ENCODE data around the gene STAT5B. TPM values are rescaled to one million over a fixed set of nuclear protein-coding genes. Genes with fewer than 3 reads are reported as not detected.
A peak's percentile ranks its signal among the peaks of the same experiment; 100 is the strongest.
"Not testable (repeated sequence)": the region's sequence is repeated elsewhere in the genome, so short reads cannot be mapped to it uniquely, and the experiment has no call there.

Gene STAT5B
- total RNA-seq, 1 donor from 2014 or later: 48.5 TPM

DNA sequence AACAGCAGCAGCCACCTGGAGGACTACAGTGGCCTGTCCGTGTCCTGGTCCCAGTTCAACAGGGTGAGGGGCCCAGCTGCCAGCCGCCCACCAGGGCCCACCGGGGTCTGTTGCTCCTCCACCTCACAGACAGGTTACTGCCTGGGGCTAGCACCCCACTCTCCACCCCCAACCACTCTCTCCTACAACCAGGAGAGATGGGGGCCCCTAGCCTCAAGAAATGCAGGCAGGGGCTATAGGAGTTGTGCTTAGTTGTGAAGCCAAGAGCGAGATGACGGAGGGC is 30.1 kb upstream of the STAT5B start:
- no peak for DNase-seq (ENCODE audit: low read depth, low spot score)

DNA sequence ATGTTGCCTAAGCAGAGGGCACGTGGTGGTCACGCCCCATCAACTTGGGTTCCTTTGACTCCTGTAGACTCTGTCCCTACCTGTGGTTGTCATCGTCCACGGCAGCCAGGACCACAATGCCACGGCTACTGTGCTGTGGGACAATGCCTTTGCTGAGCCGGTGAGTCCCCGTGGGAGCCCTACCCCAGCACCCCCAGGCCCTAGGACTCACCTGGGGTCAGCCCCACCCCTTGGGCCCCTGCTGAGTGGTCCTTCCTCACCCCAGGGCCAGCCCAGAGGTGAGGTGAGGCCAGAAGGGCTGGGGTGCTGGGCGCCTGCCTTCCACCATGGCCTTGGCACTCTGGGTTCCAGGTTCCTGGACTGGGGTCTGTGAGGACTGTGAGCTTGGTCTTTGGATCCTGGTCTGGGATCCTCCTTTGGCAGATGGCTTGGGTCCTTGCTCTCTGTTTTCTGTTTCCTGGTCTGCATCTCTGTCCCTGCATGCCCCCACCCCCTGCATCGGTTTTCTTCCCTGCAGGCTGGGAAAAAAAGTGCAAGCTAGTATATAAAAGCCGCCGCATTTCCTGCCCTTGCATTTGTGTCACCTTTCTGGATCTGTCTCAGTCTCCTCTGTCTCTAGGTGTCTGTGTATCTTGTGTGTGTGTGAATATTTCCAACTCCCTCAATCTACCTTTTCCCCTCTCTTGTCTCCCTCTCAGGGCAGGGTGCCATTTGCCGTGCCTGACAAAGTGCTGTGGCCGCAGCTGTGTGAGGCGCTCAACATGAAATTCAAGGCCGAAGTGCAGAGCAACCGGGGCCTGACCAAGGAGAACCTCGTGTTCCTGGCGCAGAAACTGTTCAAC is 29.6 kb upstream of the STAT5B start:
- no peak for DNase-seq (ENCODE audit: low read depth, low spot score)

DNA sequence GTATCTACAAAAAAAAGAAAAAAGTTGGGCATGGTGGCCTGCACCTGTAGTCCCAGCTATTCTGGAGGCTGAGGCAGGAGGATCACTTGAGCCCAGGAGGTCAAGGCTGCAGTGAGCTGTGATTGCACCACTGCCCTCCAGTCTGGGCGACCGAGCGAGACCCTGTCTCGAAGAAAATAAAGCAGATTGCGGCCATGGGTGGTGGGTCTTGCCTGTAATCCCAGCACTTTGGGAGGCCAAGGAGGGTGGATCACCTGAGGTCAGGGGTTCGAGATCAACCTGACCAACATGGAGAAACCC is 28.8 kb upstream of the STAT5B start:
- not testable (repeated sequence) for DNase-seq (ENCODE audit: low read depth, low spot score)

DNA sequence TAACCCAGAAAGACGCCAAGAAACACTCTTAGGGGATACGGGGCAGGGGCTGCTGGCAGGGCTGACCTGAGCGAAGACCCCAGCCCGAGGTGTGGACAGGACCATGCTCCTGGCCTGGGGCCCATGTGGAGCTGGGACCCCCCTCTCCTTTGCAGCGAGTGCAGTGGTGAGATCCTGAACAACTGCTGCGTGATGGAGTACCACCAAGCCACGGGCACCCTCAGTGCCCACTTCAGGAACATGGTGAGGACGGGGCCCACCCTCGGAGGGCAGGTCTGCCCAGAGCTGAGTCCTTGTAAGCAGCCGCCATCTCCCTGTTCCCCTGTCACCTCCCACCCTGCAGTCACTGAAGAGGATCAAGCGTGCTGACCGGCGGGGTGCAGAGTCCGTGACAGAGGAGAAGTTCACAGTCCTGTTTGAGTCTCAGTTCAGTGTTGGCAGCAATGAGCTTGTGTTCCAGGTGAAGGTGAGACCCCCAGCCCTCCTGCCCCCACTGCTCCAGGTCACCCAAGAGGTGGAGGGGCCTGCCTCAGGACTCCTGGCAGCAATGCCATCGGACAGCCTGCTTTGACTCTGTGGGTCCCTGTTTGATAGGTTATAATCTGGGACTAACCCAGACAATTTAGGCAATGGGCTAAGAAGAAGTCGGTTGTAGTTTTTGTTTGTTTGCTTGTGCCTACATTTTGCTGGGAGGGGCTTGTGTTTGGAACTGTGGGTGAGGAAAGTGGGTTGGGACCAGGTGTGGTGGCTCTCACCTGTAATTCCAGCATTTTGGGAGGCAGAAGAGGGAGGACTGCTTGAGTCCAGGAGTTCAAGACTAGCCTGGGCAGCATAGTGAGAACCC is 28.2 kb upstream of the STAT5B start:
- no peak for DNase-seq (ENCODE audit: low read depth, low spot score)

DNA sequence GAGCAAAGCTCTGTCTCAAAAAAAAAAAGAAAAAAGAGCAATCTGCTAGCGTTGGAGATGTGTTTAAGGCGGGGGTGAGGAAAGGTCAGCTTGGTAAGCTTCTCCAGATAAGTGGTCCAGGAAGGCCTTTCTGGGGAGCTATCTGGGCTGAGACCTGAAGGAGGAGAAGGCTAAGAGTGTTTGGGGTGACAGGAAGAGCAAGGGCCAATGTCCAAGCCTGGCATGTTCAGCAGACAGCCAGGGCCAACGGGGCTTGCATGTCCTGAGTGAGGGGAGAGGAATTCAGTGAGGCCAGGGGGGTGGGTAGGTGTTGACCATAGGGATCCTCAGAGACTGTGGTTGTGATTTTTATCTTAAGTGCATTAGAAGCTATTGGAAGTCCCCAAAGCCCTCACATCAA is 27.5 kb upstream of the STAT5B start:
- DNase-seq (ENCODE audit: low read depth, low spot score): no peak

DNA sequence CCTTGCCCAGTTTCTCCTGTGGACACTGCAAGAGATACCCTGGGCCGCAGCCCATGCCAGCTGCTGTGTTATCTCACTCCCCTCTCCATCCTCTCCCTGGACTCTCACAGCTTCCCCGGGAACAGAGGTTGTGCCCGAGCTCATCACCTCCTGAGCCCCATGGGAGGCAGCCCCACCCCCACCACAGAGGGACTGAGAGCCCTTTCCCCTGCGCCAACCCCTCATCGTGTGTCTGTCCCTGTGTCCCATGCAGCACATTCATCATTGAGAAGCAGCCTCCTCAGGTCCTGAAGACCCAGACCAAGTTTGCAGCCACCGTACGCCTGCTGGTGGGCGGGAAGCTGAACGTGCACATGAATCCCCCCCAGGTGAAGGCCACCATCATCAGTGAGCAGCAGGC is 24.8 kb upstream of the STAT5B start:
- DNase-seq (ENCODE audit: low read depth, low spot score): no peak

DNA sequence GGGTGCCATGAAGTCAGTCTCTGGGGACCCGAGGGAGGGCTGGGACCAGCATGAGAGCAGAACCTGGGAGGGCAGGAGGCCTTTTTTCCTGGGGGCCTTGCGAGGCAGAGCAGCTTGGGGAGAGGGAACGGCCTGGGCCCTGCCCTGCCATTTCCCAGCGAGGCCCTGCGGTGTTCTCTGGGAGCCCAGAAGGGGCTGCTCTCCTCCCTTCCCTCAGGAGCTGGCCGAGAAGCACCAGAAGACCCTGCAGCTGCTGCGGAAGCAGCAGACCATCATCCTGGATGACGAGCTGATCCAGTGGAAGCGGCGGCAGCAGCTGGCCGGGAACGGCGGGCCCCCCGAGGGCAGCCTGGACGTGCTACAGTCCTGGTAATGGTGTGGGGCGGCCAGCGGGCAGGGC is 23.7 kb upstream of the STAT5B start:
- DNase-seq (ENCODE audit: low read depth, low spot score): not testable (repeated sequence)

DNA sequence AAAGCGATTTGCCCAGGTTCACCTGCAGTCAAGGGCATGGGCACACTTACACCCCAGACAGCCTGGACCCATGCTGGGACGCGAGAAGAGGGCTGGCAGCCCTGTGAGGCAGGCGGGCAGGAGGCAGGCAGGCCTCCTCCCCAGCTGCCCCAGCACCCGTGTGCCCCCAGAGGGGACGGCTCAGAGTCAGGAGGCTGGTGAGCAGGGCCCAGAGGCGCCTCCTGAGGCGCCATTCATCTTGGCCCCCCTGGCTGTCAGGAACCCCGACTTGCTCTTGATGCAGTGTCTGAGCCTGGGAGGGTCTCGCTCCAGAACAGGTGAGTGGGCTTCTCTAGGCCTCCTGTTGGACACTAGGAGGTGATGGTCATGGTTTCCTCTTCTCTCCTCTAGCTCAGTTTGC is 23.2 kb upstream of the STAT5B start:
- not testable (repeated sequence) for DNase-seq (ENCODE audit: low read depth, low spot score)

DNA sequence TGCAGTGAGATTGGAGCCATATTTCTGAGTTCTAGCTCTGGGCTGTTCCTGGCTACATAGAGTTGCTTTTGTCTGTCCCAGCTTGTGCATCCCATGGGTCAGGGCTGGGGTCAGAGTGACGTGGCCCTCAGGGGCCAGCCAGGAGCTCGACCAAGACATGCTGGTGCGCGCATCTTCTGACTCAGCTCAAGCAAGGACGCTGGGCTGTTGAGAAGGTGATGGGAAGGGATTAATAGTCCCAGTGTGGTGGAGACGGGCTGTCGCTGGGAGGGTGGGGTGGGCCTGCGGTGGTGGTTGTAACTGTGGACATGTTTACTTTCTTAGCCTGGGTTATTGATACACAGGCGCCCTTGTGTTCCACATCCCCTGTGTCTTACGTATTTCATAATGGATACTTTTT is 21.6 kb upstream of the STAT5B start:
- DNase-seq (ENCODE audit: low read depth, low spot score): not testable (repeated sequence)

DNA sequence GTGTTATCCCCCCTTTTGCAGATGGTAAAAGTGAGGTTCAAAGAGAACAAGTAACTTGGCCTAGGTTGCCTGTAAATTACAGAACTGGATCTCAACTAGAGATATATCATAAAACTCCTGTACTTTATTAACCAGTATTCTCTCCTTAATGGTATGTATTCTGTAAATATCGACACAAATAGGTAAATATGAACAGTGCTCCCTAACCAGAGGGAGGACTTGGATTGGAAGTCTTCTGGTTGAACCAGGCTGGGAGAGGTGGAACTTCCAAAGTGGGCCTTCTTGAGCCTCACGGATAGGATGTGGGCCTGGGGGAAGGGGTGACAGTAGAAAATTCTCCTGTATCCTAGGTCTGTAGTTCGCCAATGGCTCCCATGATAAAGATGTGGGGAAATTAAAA is 19.8 kb upstream of the STAT5B start:
- DNase-seq (ENCODE audit: low read depth, low spot score): no peak

DNA sequence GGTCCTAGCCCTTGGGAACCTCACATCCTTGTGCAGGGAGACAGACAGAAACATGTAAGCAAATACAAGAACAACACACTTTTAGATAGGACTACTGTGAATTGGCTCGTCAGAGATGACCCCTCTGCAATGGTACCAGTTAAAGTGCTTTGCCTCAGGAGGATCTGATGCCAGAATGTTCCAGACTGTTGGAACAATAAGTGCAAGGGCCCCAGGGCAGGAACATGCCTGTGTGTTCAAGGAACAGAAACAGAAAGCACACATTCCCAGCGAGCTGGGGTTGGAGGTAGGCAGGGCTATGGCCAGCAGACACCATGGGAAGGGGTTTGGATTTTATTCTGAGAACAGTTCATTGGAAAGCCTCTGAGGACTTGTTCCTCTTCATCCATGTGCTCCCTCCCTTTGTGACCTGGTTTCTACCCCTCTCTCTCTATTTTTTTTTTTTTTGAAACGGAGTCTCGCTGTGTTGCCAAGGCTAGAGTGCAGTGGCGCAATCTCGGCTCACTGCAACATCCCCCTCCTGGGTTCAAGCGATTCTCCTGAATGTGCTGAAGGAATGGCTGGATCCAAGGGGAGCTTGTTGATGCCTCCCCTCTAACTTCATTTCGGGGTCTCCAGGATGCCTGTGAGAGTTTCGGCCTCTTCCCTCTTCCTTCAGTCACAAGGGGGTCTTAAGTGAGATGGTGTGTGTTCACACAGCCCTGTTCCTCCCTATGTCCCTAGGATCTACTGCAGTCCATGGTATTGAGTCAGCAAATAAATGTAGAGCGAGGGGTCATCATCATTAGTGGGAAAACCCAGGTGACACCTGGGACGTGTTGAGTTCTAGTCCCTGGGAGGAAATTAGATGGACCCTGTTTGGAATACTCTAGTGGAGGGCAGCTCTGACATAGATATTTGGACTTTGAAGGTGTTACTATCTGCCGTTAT is 18.5 kb upstream of the STAT5B start:
- DNase-seq (ENCODE audit: low read depth, low spot score): no peak

DNA sequence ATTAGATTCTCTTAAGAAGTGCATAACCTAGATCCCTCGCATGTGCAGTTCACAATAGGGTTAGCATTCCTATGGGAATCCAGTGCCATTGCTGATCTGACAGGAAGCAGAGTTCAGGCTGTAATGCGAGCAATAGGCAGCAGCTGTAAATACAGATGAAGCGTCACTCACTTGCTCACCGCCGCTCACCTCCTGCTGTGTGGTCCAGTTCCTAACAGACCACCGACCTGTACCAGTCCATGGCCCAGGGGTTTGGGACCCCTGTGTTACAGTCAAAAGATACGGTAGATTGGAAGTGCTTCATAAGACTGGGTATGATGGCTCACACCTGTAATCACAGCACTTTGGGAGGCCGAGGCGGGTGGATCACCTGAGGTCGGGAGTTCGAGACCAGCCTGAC is 14.9 kb upstream of the STAT5B start:
- no peak for DNase-seq (ENCODE audit: low read depth, low spot score)

DNA sequence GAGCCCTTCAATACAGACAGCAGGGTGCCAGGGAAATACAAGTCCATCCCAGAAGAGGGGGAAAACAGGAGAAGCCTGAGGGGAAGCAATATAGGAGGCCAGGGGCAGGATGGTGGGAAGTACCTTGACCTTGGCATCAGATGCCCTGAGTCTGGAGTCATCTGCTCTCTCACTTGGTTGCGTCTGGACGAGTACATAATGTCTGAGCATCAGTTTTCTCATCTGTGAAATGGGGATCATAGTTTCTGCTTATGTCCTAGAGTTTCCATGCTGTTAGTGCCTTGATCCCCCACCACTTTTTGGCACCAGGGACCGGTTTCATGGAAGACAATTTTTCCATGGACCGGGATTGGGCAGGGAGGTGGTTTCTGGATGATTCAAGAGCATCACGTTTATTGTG is 14.4 kb upstream of the STAT5B start:
- DNase-seq (ENCODE audit: low read depth, low spot score): no peak

DNA sequence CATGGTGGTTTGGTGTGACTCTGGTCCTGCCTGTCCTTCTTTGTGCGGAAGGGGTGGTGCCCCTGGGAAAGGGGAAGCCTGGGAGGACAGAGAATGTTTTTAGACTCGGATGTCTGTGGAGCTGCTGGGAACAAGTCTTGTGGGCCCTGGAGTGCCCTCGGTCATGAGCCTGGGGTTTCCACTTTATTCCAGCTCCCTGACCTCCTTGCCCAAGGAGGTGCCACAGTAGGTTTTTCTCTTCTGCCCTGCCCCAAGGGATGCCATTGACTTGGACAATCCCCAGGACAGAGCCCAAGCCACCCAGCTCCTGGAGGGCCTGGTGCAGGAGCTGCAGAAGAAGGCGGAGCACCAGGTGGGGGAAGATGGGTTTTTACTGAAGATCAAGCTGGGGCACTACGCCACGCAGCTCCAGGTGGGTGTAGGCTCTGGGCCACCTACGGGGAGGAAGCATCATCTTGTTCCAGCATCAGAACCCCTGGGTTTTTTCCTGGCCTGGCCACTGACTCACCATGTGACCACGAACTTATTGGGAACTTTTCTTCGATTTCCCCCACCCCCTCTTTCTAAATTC is 13.5 kb upstream of the STAT5B start:
- no peak for DNase-seq (ENCODE audit: low read depth, low spot score)

DNA sequence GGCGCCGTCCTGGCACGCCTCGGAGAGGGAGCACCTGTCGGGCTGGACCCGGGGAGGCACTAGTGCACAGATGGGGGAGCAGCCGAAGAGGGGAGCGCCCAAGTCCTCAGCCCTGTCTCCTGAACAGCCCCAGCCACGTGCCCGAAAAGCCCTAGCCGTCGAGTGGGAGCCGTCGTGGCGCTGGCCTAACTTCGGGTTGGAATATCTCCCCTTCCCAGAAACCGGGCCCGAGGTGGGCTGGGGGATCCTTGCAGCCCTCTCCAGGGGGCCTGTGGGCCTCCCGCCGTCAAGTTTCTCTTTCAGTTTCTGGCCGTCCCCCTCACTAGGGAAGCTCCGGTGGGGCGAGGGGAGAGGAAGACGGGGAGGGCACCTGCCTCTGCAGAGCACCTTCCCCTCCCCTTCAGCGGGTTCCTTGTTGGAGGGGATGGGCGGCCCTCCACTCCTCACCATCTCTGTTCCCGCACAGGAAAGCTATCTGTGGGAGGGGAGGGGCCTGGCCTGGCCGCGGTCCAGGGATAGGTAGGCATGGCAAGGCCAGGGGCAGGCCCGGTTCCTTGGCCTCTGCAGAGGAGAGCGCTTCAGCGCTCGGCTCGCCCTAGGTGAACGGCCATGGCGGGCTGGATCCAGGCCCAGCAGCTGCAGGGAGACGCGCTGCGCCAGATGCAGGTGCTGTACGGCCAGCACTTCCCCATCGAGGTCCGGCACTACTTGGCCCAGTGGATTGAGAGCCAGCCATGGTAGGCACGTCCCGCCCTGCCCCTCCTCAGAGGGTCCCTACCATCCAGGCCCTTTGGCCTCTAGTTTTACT is 12.8 kb upstream of the STAT5B start:
- DNase-seq (ENCODE audit: low read depth, low spot score): no peak

DNA sequence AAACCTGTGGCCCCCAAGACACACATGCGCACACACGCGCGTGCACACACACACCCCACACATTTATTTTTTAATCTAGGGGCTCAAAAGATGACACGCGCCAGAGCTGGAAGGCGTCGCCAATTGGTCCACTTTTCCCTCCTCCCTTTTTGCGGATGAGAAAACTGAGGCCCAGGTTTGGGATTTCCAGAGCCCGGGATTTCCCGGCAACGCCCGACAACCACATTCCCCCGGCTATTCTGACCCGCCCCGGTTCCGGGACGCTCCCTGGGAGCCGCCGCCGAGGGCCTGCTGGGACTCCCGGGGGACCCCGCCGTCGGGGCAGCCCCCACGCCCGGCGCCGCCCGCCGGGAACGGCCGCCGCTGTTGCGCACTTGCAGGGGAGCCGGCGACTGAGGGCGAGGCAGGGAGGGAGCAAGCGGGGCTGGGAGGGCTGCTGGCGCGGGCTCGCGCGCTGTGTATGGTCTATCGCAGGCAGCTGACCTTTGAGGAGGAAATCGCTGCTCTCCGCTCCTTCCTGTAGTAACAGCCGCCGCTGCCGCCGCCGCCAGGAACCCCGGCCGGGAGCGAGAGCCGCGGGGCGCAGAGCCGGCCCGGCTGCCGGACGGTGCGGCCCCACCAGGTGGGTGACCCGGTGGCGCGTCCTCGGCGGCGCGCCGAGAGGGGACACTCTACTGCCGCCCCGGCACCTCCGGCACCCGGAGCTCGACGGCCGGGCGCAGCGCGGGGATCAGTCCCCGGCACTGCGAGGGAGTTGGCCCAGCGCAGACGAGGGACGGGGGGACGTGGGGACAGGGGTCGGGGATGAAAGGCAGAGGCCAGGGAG is 12.0 kb upstream of the STAT5B start, which contains the start of gene STAT5A:
STAT5A (plus strand) TSS at position 522 of the 826 bp plus-strand sequence. CDS start 914 bp downstream, outside the sequence.
- DNase-seq (ENCODE audit: low read depth, low spot score): peak; percentile 74

DNA sequence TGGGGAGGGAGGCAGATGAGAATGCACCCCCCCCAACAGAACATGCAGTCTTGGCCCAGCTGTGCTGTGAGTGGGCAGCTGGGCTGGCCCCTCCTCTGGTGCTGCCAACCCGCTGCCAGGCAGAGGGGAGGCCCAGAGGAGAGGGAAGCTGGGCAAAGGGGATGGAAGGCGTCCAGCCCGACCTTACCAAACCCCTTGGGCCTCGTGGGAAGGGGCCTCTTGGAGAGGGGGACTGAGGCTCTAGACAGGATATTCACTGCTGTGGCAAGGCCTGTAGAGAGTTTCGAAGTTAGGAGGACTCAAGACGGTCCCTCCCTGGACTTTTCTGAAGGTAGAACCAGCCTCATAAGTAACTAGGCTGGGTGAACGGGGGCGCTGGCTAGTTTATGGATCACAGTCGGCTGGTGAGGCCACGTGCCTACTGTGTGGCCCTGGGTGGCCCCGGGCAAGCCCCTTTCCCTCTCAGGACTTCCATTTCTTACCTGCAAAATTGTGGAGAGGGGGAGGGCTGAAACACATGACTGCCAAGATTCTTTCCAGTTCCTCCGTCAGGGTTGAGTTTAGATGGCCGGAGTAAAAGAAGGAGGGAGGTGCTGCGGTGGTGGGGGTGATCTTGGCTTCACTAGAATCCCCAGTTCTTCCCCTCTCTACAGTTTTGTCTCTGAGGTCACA is 11.2 kb upstream of the STAT5B start:
- DNase-seq (ENCODE audit: low read depth, low spot score): no peak

DNA sequence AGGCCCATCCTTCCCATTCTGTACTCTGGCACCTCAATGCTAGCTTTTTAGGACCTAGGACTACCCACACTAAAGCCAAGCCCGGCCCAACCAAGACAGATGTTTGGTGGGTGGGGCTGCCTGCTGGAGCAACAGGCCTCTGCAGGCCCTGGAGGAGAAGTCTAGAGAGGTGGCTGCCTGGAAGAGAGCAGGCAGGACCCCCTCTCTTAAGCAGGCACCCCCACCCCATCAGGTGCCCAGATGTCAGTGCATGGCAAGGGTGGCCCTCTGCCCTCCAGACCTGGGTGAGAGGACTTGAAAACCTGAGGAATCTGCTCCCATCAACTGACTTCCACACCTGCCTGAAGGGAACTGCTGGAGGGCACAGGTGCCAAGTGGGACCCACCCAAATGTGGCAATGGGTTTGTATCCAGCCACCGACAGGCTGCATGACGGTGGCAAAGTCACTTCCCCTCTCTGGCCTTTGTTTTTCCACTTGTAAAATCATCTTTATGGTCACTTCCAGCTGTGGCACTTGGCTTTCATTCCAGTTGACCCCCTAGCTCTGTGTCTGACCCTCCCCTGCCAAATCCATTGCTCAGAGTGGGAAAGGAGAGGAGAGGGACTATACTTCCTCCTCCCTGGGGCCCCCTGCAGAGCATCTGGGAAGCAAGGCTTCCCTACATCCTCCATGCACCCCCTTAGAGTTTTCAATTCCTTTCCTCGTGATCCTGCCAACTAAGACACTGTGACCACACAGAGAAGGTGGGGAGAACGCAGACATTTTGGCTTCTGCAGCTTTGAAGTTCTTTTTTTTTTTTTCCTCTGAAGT is 10.4 kb upstream of the STAT5B start:
- DNase-seq (ENCODE audit: low read depth, low spot score): no peak
